Ishikawa (cell line): ENCODE data around the gene RTN3.

Source experiments
- CEBPB ChIP-seq: IDR thresholded peaks from 2 replicates; pipeline ENCODE4 v1.6.1; 2012
- CREB1 ChIP-seq: IDR thresholded peaks from 2 replicates; pipeline ENCODE4 v1.6.1; 2012; ENCODE audit warnings: low read depth
- EGR1 ChIP-seq: IDR thresholded peaks from 2 replicates; pipeline ENCODE4 v1.6.1; 2012
- EP300 ChIP-seq: IDR thresholded peaks from 2 replicates; pipeline ENCODE4 v1.6.1; 2012; ENCODE audit warnings: borderline replicate concordance
- FOXM1 ChIP-seq: IDR thresholded peaks from 2 replicates; pipeline ENCODE4 v1.6.1; 2012; ENCODE audit warnings: low read depth, borderline replicate concordance
- MAX ChIP-seq: IDR thresholded peaks from 2 replicates; pipeline ENCODE4 v1.6.1; 2012
- NFIC ChIP-seq: IDR thresholded peaks from 2 replicates; pipeline ENCODE4 v1.6.1; 2012
- RAD21 ChIP-seq: IDR thresholded peaks from 2 replicates; pipeline ENCODE4 v1.6.1; 2012; ENCODE audit warnings: low read depth
- REST ChIP-seq: IDR thresholded peaks from 2 replicates; pipeline ENCODE4 v1.6.1; 2012; ENCODE audit warnings: low read depth, mild to moderate bottlenecking
- TAF1 ChIP-seq: IDR thresholded peaks from 2 replicates; pipeline ENCODE4 v1.6.1; 2012; ENCODE audit warnings: low read depth, mild to moderate bottlenecking
- TCF12 ChIP-seq: IDR thresholded peaks from 2 replicates; pipeline ENCODE4 v1.6.1; 2012; ENCODE audit warnings: low read depth
- TEAD4 ChIP-seq: IDR thresholded peaks from 2 replicates; pipeline ENCODE4 v1.6.1; 2012
- USF1 ChIP-seq: IDR thresholded peaks from 2 replicates; pipeline ENCODE4 v1.6.1; 2012
- YY1 ChIP-seq: IDR thresholded peaks from 2 replicates; pipeline ENCODE4 v1.6.1; 2012; ENCODE audit warnings: low read depth
- ZBTB7A ChIP-seq: IDR thresholded peaks from 2 replicates; pipeline ENCODE4 v1.6.1; 2012; ENCODE audit warnings: low read depth

The RTN3 gene

GRCh38 chr11:63719987-63720386, 38.7 kb downstream of the RTN3 start:
- TF ChIP-seq YY1 (no peak), TCF12 (no peak), NFIC (no peak), TEAD4 (no peak), RAD21 (no peak), TAF1 (no peak), CREB1 (no peak), USF1 (no peak), EP300 (no peak), EGR1 (no peak), MAX (no peak), ZBTB7A (no peak), CEBPB (no peak), REST (no peak), FOXM1 (no peak)

- TF ChIP-seq EGR1 = no peak
- no peak for TF ChIP-seq USF1
- no peak for TF ChIP-seq EP300
- TF ChIP-seq FOXM1 = no peak
- no peak for TF ChIP-seq CREB1
- no peak for TF ChIP-seq MAX
- no peak for TF ChIP-seq TEAD4
- no peak for TF ChIP-seq TCF12
- TF ChIP-seq RAD21 = no peak
- no peak for TF ChIP-seq ZBTB7A
- no peak for TF ChIP-seq TAF1
- TF ChIP-seq REST = no peak
- TF ChIP-seq CEBPB = no peak
- no peak for TF ChIP-seq NFIC
- TF ChIP-seq YY1 = no peak
Measured at GRCh38 chr11:63720611-63721010, 39.3 kb downstream of the RTN3 start.

- TF ChIP-seq USF1 (no peak), NFIC (no peak), REST (no peak), YY1 (no peak), RAD21 (no peak), EP300 (no peak), FOXM1 (no peak), TEAD4 (no peak), TAF1 (no peak)
Measured at GRCh38 chr11:63729326-63729725, 48.0 kb downstream of the RTN3 start.

GRCh38 chr11:63736864-63737263, 55.6 kb downstream of the RTN3 start:
- TF ChIP-seq TAF1 (no peak), NFIC (no peak), USF1 (no peak), MAX (no peak), CEBPB (no peak), TCF12 (no peak), YY1 (no peak), TEAD4 (no peak), EP300 (no peak), RAD21 (no peak), FOXM1 (no peak)
